ENCODE results near the gene THAP7.

The THAP7 gene

DNA sequence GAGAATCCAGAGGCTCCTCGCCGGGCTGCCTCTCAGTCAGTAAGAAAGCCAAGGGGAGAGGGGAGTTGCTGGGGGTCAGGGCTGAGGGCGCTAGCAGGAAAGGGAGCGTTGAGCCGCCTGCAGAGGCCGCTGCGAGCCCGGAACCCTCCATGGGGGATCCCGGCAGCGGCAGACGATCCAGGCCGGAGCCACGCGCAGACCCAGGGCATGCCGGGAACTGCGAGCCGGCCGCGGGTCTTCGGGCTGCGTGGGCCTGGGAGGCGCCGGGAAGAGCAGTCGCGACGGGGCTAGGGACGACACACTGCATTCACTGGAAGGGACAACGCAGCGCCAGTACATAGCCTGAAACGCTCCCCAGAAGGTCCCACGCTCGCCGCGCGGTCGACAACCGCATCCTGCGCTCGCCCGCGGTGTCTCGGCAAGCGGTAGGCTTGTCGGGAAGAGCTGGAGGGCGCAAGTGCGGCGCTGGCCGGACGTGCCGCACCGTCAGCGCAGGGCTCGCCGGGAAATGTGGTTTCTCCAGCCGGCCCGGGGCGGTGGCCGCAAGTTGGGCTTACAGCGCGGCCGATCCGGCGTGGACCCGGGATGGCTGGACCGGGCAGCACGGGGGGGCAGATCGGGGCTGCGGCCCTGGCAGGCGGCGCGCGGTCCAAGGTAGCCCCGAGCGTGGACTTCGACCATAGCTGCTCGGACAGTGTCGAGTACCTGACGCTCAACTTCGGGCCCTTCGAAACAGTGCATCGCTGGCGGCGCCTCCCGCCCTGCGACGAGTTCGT lies 19.9 kb downstream of the THAP7 start, which contains the start of gene LZTR1:
Gene LZTR1 (plus strand): TSS at position 511 of the 776 bp plus-strand sequence. CDS start 75 bp downstream, at position 586.
- DNase-seq (ENCODE audit: low spot score): peak; percentile 66
- ChIA-PET POLR2A (ENCODE audit: low non-redundant PET) (interaction anchor here (0.5 to 1.5 kb wide), 3 partner anchors 20 to 118 kb away, joined by 3 to 6 read pairs (median 3); partner anchors contain the start of genes CRKL and THAP7), CTCF (interaction anchor here (0.5 kb wide), 1 partner anchor 199 kb away, joined by 3 read pairs; no protein-coding TSS in a partner anchor)
- H3K27ac ChIP-seq: peak within 1 kb of the TSS; percentile 85
- TF ChIP-seq, protein P1, sequence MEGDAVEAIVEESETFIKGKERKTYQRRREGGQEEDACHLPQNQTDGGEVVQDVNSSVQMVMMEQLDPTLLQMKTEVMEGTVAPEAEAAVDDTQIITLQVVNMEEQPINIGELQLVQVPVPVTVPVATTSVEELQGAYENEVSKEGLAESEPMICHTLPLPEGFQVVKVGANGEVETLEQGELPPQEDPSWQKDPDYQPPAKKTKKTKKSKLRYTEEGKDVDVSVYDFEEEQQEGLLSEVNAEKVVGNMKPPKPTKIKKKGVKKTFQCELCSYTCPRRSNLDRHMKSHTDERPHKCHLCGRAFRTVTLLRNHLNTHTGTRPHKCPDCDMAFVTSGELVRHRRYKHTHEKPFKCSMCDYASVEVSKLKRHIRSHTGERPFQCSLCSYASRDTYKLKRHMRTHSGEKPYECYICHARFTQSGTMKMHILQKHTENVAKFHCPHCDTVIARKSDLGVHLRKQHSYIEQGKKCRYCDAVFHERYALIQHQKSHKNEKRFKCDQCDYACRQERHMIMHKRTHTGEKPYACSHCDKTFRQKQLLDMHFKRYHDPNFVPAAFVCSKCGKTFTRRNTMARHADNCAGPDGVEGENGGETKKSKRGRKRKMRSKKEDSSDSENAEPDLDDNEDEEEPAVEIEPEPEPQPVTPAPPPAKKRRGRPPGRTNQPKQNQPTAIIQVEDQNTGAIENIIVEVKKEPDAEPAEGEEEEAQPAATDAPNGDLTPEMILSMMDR (conservative IDR thresholded peaks at IDR 0.05; ENCODE audit: low read depth): peak; percentile 68

DNA sequence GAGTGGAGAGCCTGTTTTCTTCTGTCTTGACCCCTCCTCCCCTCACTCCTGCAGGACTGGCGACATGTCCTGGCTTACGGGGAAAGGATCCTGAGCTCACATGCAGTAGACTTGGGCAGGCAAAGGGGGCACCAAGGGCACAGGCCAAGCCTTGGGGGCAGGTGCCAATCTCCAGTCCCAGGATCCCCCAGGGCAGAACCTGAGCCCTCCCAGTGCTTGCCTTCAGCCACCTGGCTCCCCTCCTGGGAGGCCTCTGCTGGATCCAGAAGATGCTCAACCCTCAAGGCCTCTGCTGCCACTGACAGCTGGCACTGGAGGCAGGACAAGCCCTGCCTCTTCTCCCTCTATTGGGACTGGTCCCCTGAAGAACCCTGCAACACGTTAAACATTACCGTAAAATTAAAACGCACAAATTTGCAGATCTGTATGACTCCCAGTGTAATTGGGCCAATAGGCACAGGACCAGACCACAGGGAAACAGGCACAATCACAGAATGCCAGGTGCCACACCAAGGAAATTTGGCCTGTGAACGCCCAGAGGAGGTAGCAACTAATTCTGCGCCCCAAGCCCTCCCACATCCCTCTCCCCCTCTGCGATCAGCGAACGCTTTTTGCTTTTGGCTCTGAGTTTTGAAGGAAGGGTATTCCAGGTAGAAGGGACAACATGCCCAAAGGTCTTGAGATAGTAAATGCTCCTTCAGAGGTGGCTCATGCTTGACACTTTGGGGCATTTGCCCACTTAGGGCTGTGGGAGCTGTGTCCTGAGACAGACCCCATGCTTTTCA lies 20.8 kb downstream of the THAP7 start:
- POLR2A ChIA-PET (ENCODE audit: low non-redundant PET): interaction anchor here (0.5 kb wide), 1 partner anchor 119 kb away, joined by 3 read pairs; no protein-coding TSS in a partner anchor
- CTCF ChIA-PET: no interaction called here
- DNase-seq (ENCODE audit: low spot score): no peak

DNA sequence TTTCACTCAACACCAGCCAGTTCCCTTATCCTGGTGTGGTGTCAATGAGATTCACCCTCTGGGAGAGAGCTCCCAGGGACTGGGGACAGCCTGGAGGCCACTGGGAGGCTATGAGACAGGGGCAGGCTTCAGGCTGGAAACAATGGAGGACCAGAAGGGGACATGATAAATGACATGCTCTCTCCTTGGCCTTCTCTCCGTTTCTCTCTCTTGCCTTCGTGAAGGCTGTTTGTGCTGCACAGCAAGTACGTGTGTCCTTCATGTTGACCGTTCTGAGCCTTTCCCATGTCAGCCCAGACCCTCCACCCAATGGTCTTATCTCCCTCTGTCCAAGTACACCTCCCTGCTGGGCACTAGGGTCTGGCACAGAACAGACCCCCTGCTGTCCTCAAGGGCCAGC lies 21.4 kb downstream of the THAP7 start:
- CTCF ChIA-PET: no interaction called here
- TF ChIP-seq, protein P1 (conservative IDR thresholded peaks at IDR 0.05; ENCODE audit: low read depth): no peak
- H3K27ac ChIP-seq: peak overlapping the region; percentile 85
- POLR2A ChIA-PET (ENCODE audit: low non-redundant PET): no interaction called here
- DNase-seq (ENCODE audit: low spot score): no peak

More for the DNA sequence above, 20.8 kb downstream of the THAP7 start:
- TF ChIP-seq, protein P1 (conservative IDR thresholded peaks at IDR 0.05; ENCODE audit: low read depth): no peak
- peak overlapping the region; percentile 85 for H3K27ac ChIP-seq

DNA sequence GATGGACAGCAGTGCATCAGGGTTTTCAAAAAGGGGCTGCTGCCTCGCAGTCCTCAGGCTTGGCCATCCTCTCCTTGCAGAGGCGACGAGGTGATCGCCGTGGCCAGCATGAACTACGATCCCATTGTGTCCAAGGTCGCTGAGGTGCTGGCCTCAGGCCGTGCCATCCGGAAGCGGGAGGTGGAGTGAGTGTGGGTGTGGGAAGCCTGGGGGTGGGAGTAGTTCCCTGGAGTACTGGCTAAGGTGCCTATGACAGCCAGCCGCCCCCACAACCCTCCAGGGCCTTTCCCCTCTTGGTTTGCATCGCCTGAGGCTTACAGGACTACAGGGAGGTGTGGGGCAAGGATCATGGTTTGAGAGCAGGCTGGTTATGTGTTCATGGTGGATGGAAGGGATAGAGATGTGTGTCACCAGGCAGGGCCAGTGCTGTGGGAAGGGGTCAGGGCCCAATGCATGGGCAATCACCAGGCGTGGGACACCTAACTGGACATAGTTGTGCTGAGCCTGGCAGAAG lies 21.9 kb downstream of the THAP7 start:
- H3K27ac ChIP-seq: peak overlapping the region; percentile 85; the same call in 1 of the 2 replicates
- CTCF ChIA-PET: interaction anchor here (0.5 kb wide), 1 partner anchor 45 kb away, joined by 3 read pairs; no protein-coding TSS in a partner anchor
- TF ChIP-seq, protein P1 (conservative IDR thresholded peaks at IDR 0.05; ENCODE audit: low read depth): no peak
- POLR2A ChIA-PET (ENCODE audit: low non-redundant PET): no interaction called here
- DNase-seq (ENCODE audit: low spot score): no peak

DNA sequence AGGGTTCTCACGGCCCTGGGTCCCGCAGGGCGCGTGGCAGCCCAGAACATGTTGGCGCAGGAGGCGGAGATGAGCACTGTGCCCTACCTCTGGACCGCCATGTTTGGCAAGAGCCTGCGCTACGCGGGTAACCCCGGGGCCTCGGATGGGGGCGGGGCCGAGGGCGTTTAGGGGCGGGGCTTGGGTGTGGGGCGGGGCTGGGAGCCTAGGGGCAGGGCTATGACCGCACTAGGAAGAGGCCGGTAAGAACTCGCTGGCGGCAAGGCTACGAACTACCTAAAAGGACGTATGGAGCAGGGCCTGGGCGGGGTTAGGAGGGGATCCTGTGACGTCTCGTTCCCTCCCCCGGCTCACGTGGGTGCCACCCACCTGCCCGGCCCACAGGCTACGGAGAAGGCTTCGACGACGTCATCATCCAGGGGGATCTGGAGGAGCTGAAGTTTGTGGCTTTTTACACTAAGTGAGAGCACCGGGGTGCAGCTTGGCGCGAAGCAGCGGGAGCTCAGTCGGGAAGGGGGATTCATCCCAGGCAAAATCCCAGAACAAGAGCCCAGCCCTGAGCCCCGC lies 22.6 kb downstream of the THAP7 start:
- TF ChIP-seq, protein P1 (conservative IDR thresholded peaks at IDR 0.05; ENCODE audit: low read depth): no peak
- ChIA-PET POLR2A (ENCODE audit: low non-redundant PET) (no interaction called here), CTCF (interaction anchor here (0.5 kb wide), 1 partner anchor 45 kb away, joined by 3 read pairs; no protein-coding TSS in a partner anchor)
- H3K27ac ChIP-seq: peak overlapping the region; percentile 85; the same call in 1 of the 2 replicates
- DNase-seq (ENCODE audit: low spot score): no peak

DNA sequence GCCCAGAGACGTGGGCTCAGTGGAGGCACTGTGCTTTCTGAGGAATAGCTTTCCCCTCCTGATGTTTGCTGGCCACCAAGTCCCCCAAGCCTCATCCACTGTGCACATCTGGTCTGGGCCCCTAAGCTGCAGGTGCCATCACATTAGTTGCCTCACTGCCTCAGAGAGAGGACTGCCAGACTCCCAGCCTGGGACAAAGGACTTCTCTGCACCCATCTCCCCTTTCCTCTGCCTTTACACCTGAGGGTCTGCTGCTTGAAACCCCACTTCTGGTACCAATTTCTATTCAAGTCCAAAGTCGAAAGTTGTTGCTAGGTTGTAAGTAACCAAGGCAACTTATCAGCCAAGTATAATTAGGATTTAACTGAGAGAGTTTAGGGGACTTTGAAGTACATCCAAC lies 23.5 kb downstream of the THAP7 start:
- POLR2A ChIA-PET (ENCODE audit: low non-redundant PET): no interaction called here
- H3K27ac ChIP-seq: no peak overlapping the region
- CTCF ChIA-PET: no interaction called here
- TF ChIP-seq, protein P1 (conservative IDR thresholded peaks at IDR 0.05; ENCODE audit: low read depth): no peak
- DNase-seq (ENCODE audit: low spot score): no peak

Measured in RWPE1 (cell line).